NCI-H1436 (cell line): Measurements from ENCODE around the gene KCNK1.
A peak's percentile ranks its signal among the peaks of the same experiment; 100 is the strongest.
"Not testable (repeated sequence)": the region's sequence is repeated elsewhere in the genome, so short reads cannot be mapped to it uniquely, and the experiment has no call there.

Experiments used
- DNase-seq: peaks from one replicate; lab custom pipeline; 2025; lab: John Stamatoyannopoulos, UW

KCNK1 gene

DNA sequence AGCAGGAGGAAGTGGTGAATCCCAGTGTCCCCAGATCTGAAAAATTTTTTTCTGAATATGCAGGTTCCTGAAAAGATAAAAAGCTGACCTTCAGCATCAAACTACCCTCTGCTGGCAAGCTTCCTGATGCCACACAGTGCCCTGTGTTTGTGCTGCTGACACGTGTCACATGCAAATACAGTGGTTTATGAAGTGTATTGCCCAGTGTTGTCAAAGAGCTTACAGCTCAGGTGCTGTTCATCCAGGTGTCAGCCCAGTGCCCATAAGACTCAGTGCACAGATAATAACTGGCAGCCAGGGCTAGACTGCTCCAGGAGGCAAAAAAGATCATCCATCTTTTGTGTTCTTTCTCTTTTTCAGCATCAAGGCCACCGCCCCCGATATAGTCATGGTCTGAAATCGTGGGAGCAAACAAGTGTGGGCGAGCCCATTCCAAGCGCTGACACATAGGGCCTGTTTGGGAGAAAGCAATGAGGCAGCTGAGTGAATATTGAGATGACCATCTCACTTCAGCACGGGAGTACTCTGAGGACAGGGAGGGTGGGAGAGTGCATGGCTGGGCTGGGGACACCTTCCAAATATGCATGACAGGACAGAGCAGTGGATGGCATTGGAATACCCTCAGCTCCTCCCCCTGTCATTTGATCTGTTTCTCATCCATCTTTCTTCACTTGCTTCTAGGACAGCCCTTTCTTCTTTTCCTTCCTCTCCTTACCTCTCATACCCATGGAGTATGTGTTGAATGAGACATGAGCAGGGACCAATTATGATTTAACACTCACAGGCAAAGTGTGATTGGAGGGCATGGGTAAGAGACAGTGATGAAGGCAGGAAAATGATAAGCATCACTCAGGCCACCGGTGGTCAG, 6.4 kb upstream of the KCNK1 start:
- DNase-seq, result no peak

DNA sequence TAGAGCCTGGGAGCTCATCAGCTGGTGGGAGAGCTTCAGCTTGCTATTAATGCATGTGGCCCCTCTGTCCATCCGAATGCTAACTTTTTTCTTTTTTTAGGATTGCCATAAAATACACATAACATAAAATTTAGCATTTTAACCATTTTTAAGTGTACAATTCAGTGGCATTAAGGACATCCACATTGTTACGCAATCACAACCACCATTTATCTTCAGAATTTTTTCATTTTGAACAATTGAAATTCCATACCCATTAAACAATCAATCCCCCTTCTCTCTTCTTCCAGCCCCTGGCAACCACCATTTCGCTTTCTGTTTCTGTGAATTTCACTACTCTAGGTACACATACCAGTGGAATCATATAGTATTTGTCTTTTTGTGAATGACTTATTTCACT, 4.9 kb upstream of the KCNK1 start:
- no peak for DNase-seq

GRCh38 chr1:233609926-233610325, 4.0 kb upstream of the KCNK1 start:
- DNase-seq, result no peak

- DNase-seq, result no peak
Observed at GRCh38 chr1:233610628-233611027, 3.3 kb upstream of the KCNK1 start.

DNA sequence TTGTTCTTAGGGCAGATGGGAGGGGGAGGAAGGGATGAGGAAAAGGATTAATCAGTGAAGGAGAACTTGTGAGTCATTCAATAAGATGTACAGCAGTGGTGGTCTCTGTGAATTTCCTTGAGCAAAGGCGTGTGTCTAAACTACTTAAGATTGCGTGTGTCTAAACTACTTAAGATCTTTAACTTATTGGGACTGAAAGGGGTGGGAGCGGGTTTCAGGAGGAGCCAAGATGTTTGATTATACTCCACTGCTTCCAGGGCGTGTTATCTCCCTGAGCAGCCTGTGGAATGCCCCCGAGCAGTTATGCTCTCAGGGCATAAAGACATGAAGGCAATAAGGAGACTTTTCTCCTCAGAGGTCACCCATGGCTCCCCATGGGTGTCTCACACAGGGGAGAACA, 2.5 kb upstream of the KCNK1 start:
- not testable (repeated sequence) for DNase-seq

- DNase-seq, result peak; percentile 31
Observed at GRCh38 chr1:233614173-233614742, 352 bp downstream of the KCNK1 start.

DNA sequence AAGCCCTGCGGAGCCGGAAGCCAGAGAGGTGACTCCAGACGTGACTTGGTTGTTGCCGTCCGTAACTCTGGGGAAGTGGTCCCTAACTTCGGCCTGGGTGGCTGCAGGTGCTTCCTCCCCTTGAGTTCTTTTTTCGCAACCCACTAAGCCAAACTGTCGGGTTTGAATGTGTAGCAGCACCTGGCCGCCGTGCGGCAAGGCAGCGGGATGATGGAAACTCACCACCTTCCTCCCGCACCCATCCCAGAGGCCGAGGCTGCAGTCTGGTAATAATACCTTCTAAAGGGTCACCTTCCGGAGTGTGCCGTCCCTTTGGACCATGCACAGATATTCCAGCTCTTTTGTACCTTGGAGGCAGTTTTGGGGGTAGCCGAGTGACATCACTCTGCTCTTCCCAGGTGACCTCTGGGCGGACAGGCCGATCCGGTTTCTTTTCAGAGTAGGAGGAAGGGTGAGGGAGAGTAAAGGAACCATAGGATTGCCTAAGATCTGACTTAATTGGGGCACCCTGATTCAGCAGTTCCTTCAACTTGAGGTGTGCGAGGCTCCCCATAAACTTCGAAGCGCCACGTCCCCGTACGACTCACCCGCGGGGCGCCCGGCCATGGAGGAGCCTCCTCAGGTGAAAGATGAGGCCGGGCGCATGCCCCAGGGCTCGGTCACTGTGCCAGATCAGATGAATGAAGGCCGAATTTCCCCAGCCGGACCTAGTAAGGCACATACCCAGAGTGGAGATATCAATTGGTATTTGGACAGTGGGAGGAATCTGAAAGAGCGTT, 1.0 kb downstream of the KCNK1 start:
- DNase-seq, result no peak

GRCh38 chr1:233615571-233615970, 1.7 kb downstream of the KCNK1 start:
- DNase-seq, result no peak

DNA sequence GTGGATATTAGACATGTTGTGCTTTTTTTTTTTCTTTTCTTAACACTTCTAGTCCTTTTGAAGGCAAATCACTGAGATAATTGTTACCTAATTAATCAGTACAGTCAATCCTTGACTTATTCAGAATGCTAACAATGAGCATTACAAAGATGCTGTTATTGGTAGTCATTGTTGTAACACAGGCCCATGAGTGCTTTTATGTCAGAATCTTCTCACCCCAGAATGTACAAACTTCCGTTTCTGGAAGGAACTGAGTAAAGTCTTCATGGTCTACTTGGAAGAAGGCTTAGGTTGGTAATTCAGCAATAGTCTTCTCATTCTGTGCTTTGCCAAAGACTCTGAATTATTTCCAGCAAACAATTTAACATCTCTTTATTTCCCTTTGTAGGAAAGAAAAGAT, 3.1 kb downstream of the KCNK1 start:
- no peak for DNase-seq

DNA sequence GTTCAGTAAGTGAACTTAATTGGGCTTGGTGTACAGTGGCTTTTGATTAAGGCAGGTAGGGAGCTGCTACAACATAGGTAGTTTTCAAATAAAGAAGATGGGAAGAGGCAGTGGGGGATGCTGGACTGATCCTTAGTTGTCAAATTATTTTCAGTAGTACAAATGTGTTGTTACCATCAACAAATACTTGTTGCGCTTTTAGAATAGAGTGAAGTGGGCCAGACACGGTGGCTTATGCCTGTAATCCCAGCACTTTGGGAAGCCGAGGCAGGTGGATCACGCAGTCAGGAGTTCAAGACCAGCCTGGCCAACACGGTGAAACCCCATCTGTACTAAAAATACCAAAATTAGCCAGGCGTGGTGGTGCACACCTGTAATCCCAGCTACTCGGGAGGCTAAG, 5.5 kb downstream of the KCNK1 start:
- not testable (repeated sequence) for DNase-seq

DNA sequence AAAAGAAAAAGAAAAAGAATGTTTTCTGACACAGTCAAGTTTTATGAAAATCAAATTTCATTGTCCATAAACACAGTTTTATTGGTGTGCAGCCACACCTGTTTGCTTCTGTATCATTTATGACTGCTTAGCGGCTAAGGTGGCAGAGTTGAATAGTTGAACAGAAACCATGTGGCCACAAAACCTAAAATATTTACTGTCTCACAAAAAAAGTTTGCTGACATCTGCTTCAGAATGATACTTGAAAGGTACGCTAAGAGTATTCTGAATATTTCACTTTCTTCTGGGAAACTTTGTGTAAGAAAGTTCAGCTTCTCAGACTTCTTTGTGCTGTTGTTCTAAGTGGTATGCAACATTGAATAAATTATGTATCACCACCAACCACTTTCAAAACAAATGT, 6.2 kb downstream of the KCNK1 start:
- no peak for DNase-seq

DNA sequence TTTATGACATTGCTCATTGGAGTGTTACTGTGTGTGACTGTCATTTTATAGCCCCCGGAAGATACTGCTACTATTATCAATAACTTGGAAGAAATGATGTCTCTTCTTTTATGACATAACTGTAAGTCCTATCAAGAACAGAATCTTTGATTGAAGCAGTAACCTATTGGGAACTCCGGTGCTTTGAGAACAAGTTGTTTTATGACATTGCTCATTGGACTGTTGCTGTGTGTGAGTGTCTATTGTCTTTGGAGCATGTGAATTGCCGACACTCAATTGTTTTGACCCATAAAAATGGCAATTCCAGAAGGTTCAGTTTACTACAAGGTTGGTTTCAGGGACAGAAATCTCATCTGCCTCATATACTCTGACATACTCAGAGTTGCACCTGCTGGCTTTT, 8.0 kb downstream of the KCNK1 start:
- no peak for DNase-seq

DNA sequence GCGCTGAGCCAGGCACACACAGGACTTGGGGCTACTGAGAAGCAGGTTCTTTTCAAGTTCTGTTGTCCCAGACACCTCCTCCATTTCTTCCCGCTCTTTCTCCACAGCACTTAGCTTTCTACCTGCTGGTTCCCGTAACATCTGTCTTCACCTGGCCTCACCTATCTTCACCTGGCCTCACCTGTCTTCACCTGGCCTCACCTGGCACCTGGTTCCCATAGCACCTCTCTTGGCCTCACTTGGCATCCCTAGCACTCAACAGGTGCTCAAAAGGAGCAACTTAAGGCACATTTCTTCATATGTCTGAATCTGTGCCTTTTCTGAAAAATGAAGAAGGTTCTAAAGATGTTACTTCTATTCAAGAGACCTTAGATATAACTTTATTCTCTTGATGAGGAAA, 10.4 kb downstream of the KCNK1 start:
- DNase-seq, result no peak

GRCh38 chr1:233625087-233625486, 11.2 kb downstream of the KCNK1 start:
- DNase-seq, result no peak

- DNase-seq, result no peak
Observed at GRCh38 chr1:233625510-233625981, 11.6 kb downstream of the KCNK1 start.

GRCh38 chr1:233627376-233627775, 13.5 kb downstream of the KCNK1 start:
- no peak for DNase-seq

- no peak for DNase-seq
Observed at GRCh38 chr1:233627823-233628222, 13.9 kb downstream of the KCNK1 start.

DNA sequence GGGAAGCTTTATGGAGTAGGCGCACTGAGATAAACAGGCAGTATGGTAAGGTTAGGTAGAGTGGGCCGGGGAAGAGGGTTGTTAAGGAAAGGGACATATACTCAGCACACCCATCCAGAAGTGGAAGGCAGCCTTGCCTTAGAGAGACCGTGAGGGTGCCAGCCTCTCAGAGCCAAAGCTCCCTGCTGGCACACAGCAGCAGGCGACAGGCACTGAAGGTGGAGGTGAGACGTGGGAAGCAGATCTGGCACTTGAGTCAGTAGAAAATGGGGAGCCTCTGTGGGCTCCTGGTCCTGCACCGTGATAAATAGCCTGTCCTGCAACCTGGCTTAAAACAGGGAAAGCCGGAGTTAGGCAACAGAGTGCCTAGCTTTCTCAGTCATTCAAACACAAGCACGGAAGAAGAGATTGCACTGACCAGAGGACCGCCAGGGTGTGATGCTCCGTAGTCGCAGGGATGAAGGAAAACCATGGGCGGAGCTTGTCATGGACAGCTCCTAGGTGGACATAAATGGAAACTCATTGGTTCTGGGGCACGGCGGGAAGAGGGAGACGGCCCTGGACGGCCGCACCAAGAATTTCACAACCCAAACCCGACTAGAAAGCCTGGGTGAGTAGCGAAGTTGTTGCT, 15.5 kb downstream of the KCNK1 start:
- no peak for DNase-seq

- no peak for DNase-seq
Observed at GRCh38 chr1:233631810-233632405, 18.0 kb downstream of the KCNK1 start.

- no peak for DNase-seq
Observed at GRCh38 chr1:233632436-233632835, 18.5 kb downstream of the KCNK1 start.

DNA sequence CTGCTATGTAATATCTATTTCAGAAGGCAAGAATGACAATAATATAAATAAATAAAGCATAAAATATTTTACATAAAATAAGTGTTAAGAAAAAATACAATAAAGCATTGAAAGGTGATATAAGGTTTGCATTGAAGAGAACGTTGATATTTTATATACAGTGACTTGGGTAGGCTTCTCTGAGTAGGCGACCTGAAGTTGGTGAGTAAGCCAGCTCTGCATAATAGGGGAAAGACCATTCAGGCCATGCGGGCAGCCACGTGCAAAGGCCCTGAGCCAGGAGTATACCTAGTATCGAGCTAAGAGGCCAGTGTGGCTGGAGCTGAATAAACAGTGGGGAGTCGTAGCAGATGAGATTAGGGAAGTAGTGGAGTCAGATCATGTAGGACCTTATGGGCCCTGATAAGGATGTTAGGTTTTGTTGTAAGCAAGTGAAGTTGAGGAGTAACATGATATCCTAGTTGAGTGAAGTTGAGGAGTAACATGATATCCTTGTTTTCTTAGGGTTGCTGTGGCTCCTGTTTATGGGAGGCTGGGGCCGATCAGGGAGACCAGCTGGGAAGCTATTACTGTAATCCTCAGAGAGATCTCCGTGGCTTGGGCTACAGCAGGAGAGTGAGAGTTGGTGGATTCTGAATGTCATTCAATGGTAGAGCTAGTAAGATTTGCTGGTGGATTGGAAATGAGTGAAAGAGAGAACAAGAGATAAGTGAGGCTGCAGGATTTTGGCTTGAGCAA, 22.0 kb downstream of the KCNK1 start:
- DNase-seq, result peak; percentile 8
